CD4-positive, alpha-beta T cell treated with Interleukin-17A for 1 hour (primary cell): ENCODE data around the gene PRR16.

Experiments used
- DNase-seq: peaks from one replicate; pipeline ENCODE4 v3.0.0-alpha.2; 2020

Gene PRR16

GRCh38 chr5:120464627-120465435 is 731 bp downstream of the PRR16 start:
- no peak for DNase-seq

GRCh38 chr5:120465436-120465961 is 1.4 kb downstream of the PRR16 start:
- DNase-seq: no peak

- DNase-seq: no peak
Measured at GRCh38 chr5:120466341-120467006, 2.4 kb downstream of the PRR16 start.

- DNase-seq: no peak
Measured at GRCh38 chr5:120471971-120472370, 7.9 kb downstream of the PRR16 start.

- no peak for DNase-seq
Measured at GRCh38 chr5:120472911-120473310, 8.8 kb downstream of the PRR16 start.

GRCh38 chr5:120473332-120473731 is 9.2 kb downstream of the PRR16 start:
- no peak for DNase-seq

GRCh38 chr5:120476063-120476462 is 12.0 kb downstream of the PRR16 start:
- DNase-seq: no peak

GRCh38 chr5:120479066-120479465 is 15.0 kb downstream of the PRR16 start:
- DNase-seq: no peak

GRCh38 chr5:120499876-120500563 is 35.9 kb downstream of the PRR16 start:
- no peak for DNase-seq

GRCh38 chr5:120502531-120502930 is 38.4 kb downstream of the PRR16 start:
- DNase-seq: no peak

GRCh38 chr5:120503341-120503740 is 39.2 kb downstream of the PRR16 start:
- no peak for DNase-seq

GRCh38 chr5:120504057-120504456 is 40.0 kb downstream of the PRR16 start:
- no peak for DNase-seq

- DNase-seq: no peak
Measured at GRCh38 chr5:120507197-120507596, 43.1 kb downstream of the PRR16 start.

- no peak for DNase-seq
Measured at GRCh38 chr5:120507800-120508463, 43.8 kb downstream of the PRR16 start.

GRCh38 chr5:120509053-120509452 is 45.0 kb downstream of the PRR16 start:
- no peak for DNase-seq

- DNase-seq: no peak
Measured at GRCh38 chr5:120510098-120510637, 46.1 kb downstream of the PRR16 start.

- no peak for DNase-seq
Measured at GRCh38 chr5:120510994-120511686, 47.0 kb downstream of the PRR16 start.

GRCh38 chr5:120512068-120512467 is 48.0 kb downstream of the PRR16 start:
- DNase-seq: no peak

- no peak for DNase-seq
Measured at GRCh38 chr5:120512791-120513650, 48.9 kb downstream of the PRR16 start.

- no peak for DNase-seq
Measured at GRCh38 chr5:120516805-120517204, 52.7 kb downstream of the PRR16 start.

- no peak for DNase-seq
Measured at GRCh38 chr5:120517607-120518252, 53.6 kb downstream of the PRR16 start.
